ENCODE measurements around the gene MLXIPL. TPM values are rescaled to one million over a fixed set of nuclear protein-coding genes. Genes with fewer than 3 reads are reported as not detected.

Gene MLXIPL
- total RNA-seq, 1 experiment from 2014 or later = 7.2 TPM

GRCh38 chr7:73585196-73585595 is 39.1 kb downstream of the MLXIPL start:
- no peak for ATAC-seq
- no peaks in the 10 kb centered on the region for H3K36me3 ChIP-seq (ENCODE audit: control insufficient read depth, insufficient read depth, low read length)
- no peaks in the 10 kb centered on the region for H3K27me3 ChIP-seq (ENCODE audit: control insufficient read depth, insufficient read depth, low read length)
- no TSS peak for BruUV-seq (replicated peaks)
- no peak for TF ChIP-seq CTCF (IDR thresholded peaks at IDR 0.05)
- no peak for TF ChIP-seq POLR2AphosphoS5 (IDR thresholded peaks at IDR 0.05; ENCODE audit: low read depth, low read length)
- TF ChIP-seq TCF7L2 (IDR thresholded peaks at IDR 0.05; ENCODE audit: low read depth, low read length) = no peak
- no peak for TF ChIP-seq SIN3A (IDR thresholded peaks at IDR 0.05; ENCODE audit: borderline replicate concordance, insufficient read depth, low read depth, low read length)
- TF ChIP-seq REST (IDR thresholded peaks at IDR 0.05; ENCODE audit: insufficient read depth in 1 of 2, low read depth in 2 of 2, low read length in 1 of 2) = no peak
- H3K4me1 ChIP-seq (ENCODE audit: control insufficient read depth, insufficient read depth, low read length) = 0 out of 2 replicates have a peak, but pooled peaks cover 4% of the 10 kb centered on the region
- no peak overlapping the region for H3K27ac ChIP-seq (ENCODE audit: low read length)
- ChIA-PET CTCF (interaction anchor here (0.6 kb wide), 1 partner anchor 295 kb away, joined by 3 read pairs; no protein-coding TSS in a partner anchor), POLR2A (interaction anchor here (0.6 kb wide), 1 partner anchor 95 kb away, joined by 5 read pairs; no protein-coding TSS in a partner anchor)
- H3K9me3 ChIP-seq (ENCODE audit: control insufficient read depth, insufficient read depth, low read depth, low read length) = no peaks in the 10 kb centered on the region
- no peak for DNase-seq (ENCODE audit: low read depth, low spot score)
- H3K4me3 ChIP-seq (ENCODE audit: low read depth in 2 of 2, low read length in 2 of 2) = no peak overlapping the region
- in situ Hi-C loops (cut with HindIII; ENCODE audit: low pct_unique_long_range_greater_than_20kb, low sequenced_read_pairs) (no loop called here), intact Hi-C loops (cut with micrococcal nuclease; ENCODE audit: unreplicated experiment) (no loop called here)

GRCh38 chr7:73582664-73583202 is 41.6 kb downstream of the MLXIPL start:
- CTCF ChIA-PET = interaction anchor here (0.6 kb wide), 2 partner anchors 86 to 122 kb away, joined by 3 to 12 read pairs; no protein-coding TSS in a partner anchor
- in situ Hi-C loops (cut with HindIII; ENCODE audit: low pct_unique_long_range_greater_than_20kb, low sequenced_read_pairs) = no loop called here

More at GRCh38 chr7:73582664-73583202, 41.6 kb downstream of the MLXIPL start:
- Histone ChIP-seq H3K27me3 (ENCODE audit: control insufficient read depth, insufficient read depth, low read length) (no peaks in the 10 kb centered on the region), H3K9me3 (ENCODE audit: control insufficient read depth, insufficient read depth, low read depth, low read length) (no peaks in the 10 kb centered on the region), H3K4me3 (ENCODE audit: low read depth in 2 of 2, low read length in 2 of 2) (no peak overlapping the region), H3K27ac (ENCODE audit: low read length) (no peak overlapping the region), H3K4me1 (ENCODE audit: control insufficient read depth, insufficient read depth, low read length) (0 out of 2 replicates have a peak, but pooled peaks cover under 1% of the 10 kb centered on the region), H3K36me3 (ENCODE audit: control insufficient read depth, insufficient read depth, low read length) (no peaks in the 10 kb centered on the region)
- POLR2A ChIA-PET = no interaction called here
- DNase-seq (ENCODE audit: low read depth, low spot score) (no peak), ATAC-seq (no peak)
- TF ChIP-seq POLR2AphosphoS5 (IDR thresholded peaks at IDR 0.05; ENCODE audit: low read depth, low read length) (no peak), TCF7L2 (IDR thresholded peaks at IDR 0.05; ENCODE audit: low read depth, low read length) (no peak), REST (IDR thresholded peaks at IDR 0.05; ENCODE audit: insufficient read depth in 1 of 2, low read depth in 2 of 2, low read length in 1 of 2) (no peak), SIN3A (IDR thresholded peaks at IDR 0.05; ENCODE audit: borderline replicate concordance, insufficient read depth, low read depth, low read length) (no peak), CTCF (IDR thresholded peaks at IDR 0.05) (no peak)
- no TSS peak for BruUV-seq (replicated peaks)
- intact Hi-C loops (cut with micrococcal nuclease; ENCODE audit: unreplicated experiment) = no loop called here

Measured in Panc1 (cell line).